H1 (cell line): ENCODE measurements around the gene NETO1. TPM values are rescaled to one million over a fixed set of nuclear protein-coding genes. Genes with fewer than 3 reads are reported as not detected.

Source experiments
- CTCF ChIA-PET: fragments of 300-600 bp; sonication (Branson Sonifier 250); formaldehyde crosslinking; loops from one replicate; lab custom pipeline; 2021; ENCODE audit not compliant: partially characterized antibody; lab: Charles Lee
- POLR2A ChIA-PET: fragments of 300-600 bp; sonication (Branson Sonifier 250); formaldehyde crosslinking; loops from one replicate; lab custom pipeline; 2021; ENCODE audit warnings: inconsistent platforms; ENCODE audit not compliant: partially characterized antibody; lab: Charles Lee
- DNase-seq, 2 experiments: peaks; one replicate each; pipeline versions ENCODE4 v3.0.0 to v3.0.0-alpha.2; 2010 to 2022; ENCODE audit warnings: low spot score in 2 of 2, low read depth in 1 of 2, mixed read lengths in 1 of 2
- FAIRE-seq: peaks from 2 replicates; lab custom pipeline; 2011; peaks lifted over from hg19 to GRCh38; lab: Jason Lieb, UNC
- H2AFZ ChIP-seq: 2 replicates; pipeline ENCODE4 v1.8.1; 2012; ENCODE audit warnings: low read length, inconsistent platforms
- H2AK5ac ChIP-seq: 2 replicates; pipeline ENCODE4 v1.6.1; 2013; ENCODE audit warnings: low read depth, low read length
- H2BK120ac ChIP-seq: replicated peaks from 2 replicates; pipeline ENCODE3; 2013; ENCODE audit warnings: low read depth, low read length, inconsistent platforms
- H2BK12ac ChIP-seq: 2 replicates; pipeline ENCODE4 v1.6.1; 2013; ENCODE audit warnings: low read depth, low read length
- H2BK15ac ChIP-seq: 2 replicates; pipeline ENCODE4 v1.6.1; 2013; ENCODE audit warnings: low read length
- H2BK20ac ChIP-seq: 2 replicates; pipeline ENCODE4 v1.6.1; 2013; ENCODE audit warnings: low read length
- H2BK5ac ChIP-seq: 2 replicates; pipeline ENCODE4 v1.6.1; 2013; ENCODE audit warnings: low read depth, low read length
- H3K14ac ChIP-seq: 2 replicates; pipeline ENCODE4 v1.6.1; 2013; ENCODE audit warnings: inconsistent platforms; ENCODE audit not compliant: insufficient read length
- H3K18ac ChIP-seq: 2 replicates; pipeline ENCODE4 v1.6.1; 2013; ENCODE audit warnings: low read length; ENCODE audit errors: extremely low read depth
- H3K23ac ChIP-seq: 2 replicates; pipeline ENCODE4 v1.6.1; 2013; ENCODE audit warnings: inconsistent platforms; ENCODE audit not compliant: insufficient read length
- H3K23me2 ChIP-seq: 2 replicates; pipeline ENCODE4 v1.6.1; 2013; ENCODE audit warnings: low read depth, low read length
- H3K27ac ChIP-seq: 2 replicates; pipeline ENCODE4 v1.6.1; 2011; ENCODE audit warnings: low read depth, low read length, inconsistent platforms
- H3K27me3 ChIP-seq, 4 experiments: replicated peaks in 1 of 4; 1 replicate in 1 of 4; 2 replicates in 3 of 4; pipeline versions ENCODE4 v1.6.1 to v1.8.1; 2011 to 2013; ENCODE audit warnings: low read length in 3 of 4, mild to moderate bottlenecking in 3 of 4, inconsistent platforms in 2 of 4, mixed read lengths in 2 of 4, moderate library complexity in 1 of 4; ENCODE audit not compliant: control insufficient read depth in 3 of 4, insufficient read depth in 3 of 4; ENCODE audit errors: extremely low read depth in 1 of 4
- H3K36me3 ChIP-seq, 4 experiments: 2 replicates each; pipeline versions ENCODE4 v1.6.1 to v1.8.1; 2011 to 2013; ENCODE audit warnings: mild to moderate bottlenecking in 4 of 4, low read length in 3 of 4, moderate library complexity in 2 of 4, control low read depth in 1 of 4, inconsistent platforms in 1 of 4; ENCODE audit not compliant: insufficient read depth in 4 of 4, control insufficient read depth in 2 of 4
- H3K4ac ChIP-seq: replicated peaks from 2 replicates; pipeline ENCODE3; 2013; ENCODE audit warnings: low read length, low read depth, mixed read lengths, inconsistent platforms; ENCODE audit not compliant: insufficient read length
- H3K4me1 ChIP-seq, 4 experiments: replicated peaks in 1 of 4; 1 replicate in 1 of 4; 2 replicates in 3 of 4; pipeline versions ENCODE4 v1.6.1 to v1.8.1; 2011 to 2013; ENCODE audit warnings: low read length in 3 of 4, inconsistent platforms in 2 of 4, mixed read lengths in 1 of 4; ENCODE audit not compliant: insufficient read depth in 4 of 4, control insufficient read depth in 3 of 4
- H3K4me2 ChIP-seq, 2 experiments: 2 replicates each; pipeline versions ENCODE4 v1.6.1 to v1.8.1; 2011 to 2013; ENCODE audit warnings: low read depth in 2 of 2, low read length in 2 of 2, control low read depth in 1 of 2, inconsistent platforms in 1 of 2, mild to moderate bottlenecking in 1 of 2; ENCODE audit not compliant: insufficient read depth in 1 of 2
- H3K4me3 ChIP-seq, 4 experiments: fragments of 200-600, 300-600 bp in 1 of 4; sonication (generic), shearing (Covaris generic), sonication (Bioruptor Twin) in 1 of 4; 2 replicates each; pipeline versions ENCODE4 v1.5.1 to v1.8.1; 2011 to 2016; ENCODE audit warnings: low read length in 4 of 4, low read depth in 3 of 4, control low read depth in 2 of 4, inconsistent platforms in 2 of 4, mild to moderate bottlenecking in 2 of 4, mixed read lengths in 1 of 4, moderate library complexity in 1 of 4; ENCODE audit not compliant: insufficient read depth in 2 of 4; ENCODE audit errors: extremely low read depth in 1 of 4
- H3K56ac ChIP-seq: replicated peaks from 2 replicates; pipeline ENCODE3; 2013; ENCODE audit warnings: low read depth, mild to moderate bottlenecking, mixed read lengths, low read length, inconsistent platforms; ENCODE audit not compliant: insufficient read length
- H3K79me1 ChIP-seq: 2 replicates; pipeline ENCODE4 v1.6.1; 2013; ENCODE audit warnings: low read depth, low read length, control low read depth
- H3K79me2 ChIP-seq, 2 experiments: 2 replicates each; pipeline versions ENCODE4 v1.6.1 to v1.8.1; 2012 to 2013; ENCODE audit warnings: low read length in 2 of 2, mild to moderate bottlenecking in 2 of 2, inconsistent platforms in 1 of 2; ENCODE audit not compliant: insufficient read depth in 2 of 2, control insufficient read depth in 1 of 2
- H3K9ac ChIP-seq, 4 experiments: replicated peaks in 1 of 4; 1 replicate in 1 of 4; 2 replicates in 3 of 4; pipeline versions ENCODE4 v1.6.1 to v1.8.1; 2011 to 2013; ENCODE audit warnings: low read depth in 3 of 4, low read length in 3 of 4, control low read depth in 2 of 4, mild to moderate bottlenecking in 2 of 4, moderate library complexity in 2 of 4, inconsistent platforms in 1 of 4; ENCODE audit errors: extremely low read depth in 1 of 4
- H3K9me3 ChIP-seq, 2 experiments: 2 replicates each; pipeline versions ENCODE4 v1.6.1 to v1.8.1; 2012 to 2013; ENCODE audit warnings: mild to moderate bottlenecking in 2 of 2, moderate library complexity in 2 of 2, control low read depth in 1 of 2, inconsistent platforms in 1 of 2, low read depth in 1 of 2, low read length in 1 of 2, mixed read lengths in 1 of 2; ENCODE audit not compliant: insufficient read depth in 2 of 2
- H4K20me1 ChIP-seq, 2 experiments: replicated peaks in 1 of 2; 2 replicates each; pipeline versions ENCODE3 to v1.8.1; 2011 to 2013; ENCODE audit warnings: inconsistent platforms in 2 of 2, low read length in 2 of 2, mild to moderate bottlenecking in 1 of 2; ENCODE audit not compliant: insufficient read depth in 2 of 2, control insufficient read depth in 1 of 2
- H4K5ac ChIP-seq: 2 replicates; pipeline ENCODE4 v1.6.1; 2013; ENCODE audit warnings: low read length, low read depth, mixed read lengths, inconsistent platforms; ENCODE audit not compliant: insufficient read length
- H4K8ac ChIP-seq: 2 replicates; pipeline ENCODE4 v1.8.0; 2013; ENCODE audit warnings: mild to moderate bottlenecking, moderate library complexity, low read length, inconsistent platforms; ENCODE audit not compliant: insufficient read depth; ENCODE audit errors: extremely low read depth
- H4K91ac ChIP-seq: replicated peaks from 2 replicates; pipeline ENCODE3; 2013; ENCODE audit warnings: low read length, mixed read lengths, inconsistent platforms; ENCODE audit not compliant: insufficient read length
- CTBP2 ChIP-seq: IDR thresholded peaks from 2 replicates; pipeline ENCODE4 v1.7.0; 2011; ENCODE audit warnings: borderline replicate concordance, mild to moderate bottlenecking, moderate library complexity, mixed read lengths, low read length; ENCODE audit not compliant: insufficient read depth, insufficient read length
- GTF2F1 ChIP-seq: IDR thresholded peaks from 2 replicates; pipeline ENCODE4 v1.6.1; 2012; ENCODE audit warnings: low read depth, low read length, improper control_type of control experiment, borderline replicate concordance
- MAFK ChIP-seq: IDR thresholded peaks from 2 replicates; pipeline ENCODE4 v1.6.1; 2012; ENCODE audit warnings: low read depth, mild to moderate bottlenecking, improper control_type of control experiment, low read length
- RFX5 ChIP-seq: IDR thresholded peaks from 2 replicates; pipeline ENCODE4 v1.6.1; 2011; ENCODE audit warnings: low read depth, low read length, improper control_type of control experiment, borderline replicate concordance
- SIN3A ChIP-seq, 2 experiments: IDR thresholded peaks in 1 of 2; conservative IDR thresholded peaks in 1 of 2; 2 replicates each; pipeline ENCODE4 v1.6.1; 2011 to 2012; ENCODE audit warnings: low read length in 2 of 2, improper control_type of control experiment in 1 of 2, low read depth in 1 of 2, mild to moderate bottlenecking in 1 of 2
- TCF12 ChIP-seq: IDR thresholded peaks from 2 replicates; pipeline ENCODE4 v1.6.1; 2011; ENCODE audit warnings: low read depth, mild to moderate bottlenecking, low read length
- TEAD4 ChIP-seq: IDR thresholded peaks from 2 replicates; pipeline ENCODE4 v1.6.1; 2012; ENCODE audit warnings: low read depth, low read length, inconsistent platforms, mixed read lengths
- WGBS, 2 experiments: shearing (Covaris generic) in 1 of 2; methylation state at CpG; one replicate each; pipeline versions ENCODE4 v1.1.6 to v1.1.7; 2013 to 2015; ENCODE audit warnings: low lambda C conversion rate in 2 of 2, mixed read lengths in 2 of 2, inconsistent platforms in 1 of 2, low coverage in 1 of 2, missing lambda C conversion rate in 1 of 2; ENCODE audit not compliant: insufficient replicate concordance in 2 of 2, insufficient coverage in 1 of 2, insufficient read length in 1 of 2; ENCODE audit errors: extremely low coverage in 1 of 2, missing lambda C conversion rate in 1 of 2; 5-methylcytosine and 5-hydroxymethylcytosine counted together
- polyA plus RNA-seq, 7 experiments: library from polyadenylated mRNA; depleted of rRNA in 3 of 7; stranded (reverse) in 5 of 7; unstranded in 2 of 7; fragments of >200 nt in 5 of 7; fragments of 200-250 nt in 2 of 7; gene quantifications; 1 replicate in 5 of 7; 2 replicates in 1 of 7; 4 replicates in 1 of 7; pipeline versions ENCODE4 v1.2.1 to v1.2.3, GENCODE V29; 2011 to 2013; ENCODE audit warnings: missing spikeins in 2 of 7, mixed read lengths in 2 of 7
- total RNA-seq: library from RNA; stranded (reverse); fragmentation: NEBNext Ultra II Directional; extraction: Animal tissue kit (Norgen Biotek cat#: 25700); gene quantifications from 2 replicates; pipeline ENCODE4 v1.2.1, GENCODE V29; 2021
- TF ChIP-seq, protein P1 (sequence below): IDR thresholded peaks from 2 replicates; pipeline ENCODE4 v1.6.1; 2011; ENCODE audit warnings: low read depth, mild to moderate bottlenecking, low read length; ENCODE audit not compliant: insufficient read depth

Gene NETO1
- total and polyA plus RNA-seq, 2 of the 8 experiments (the other 6 are each of a cell fraction or from before 2014, with no cell fraction given): 3.0 to 19.3 TPM

- Histone ChIP-seq H4K91ac (no peak overlapping the region), H2BK5ac (no peak overlapping the region)
- CTCF ChIA-PET: interaction anchor here (0.7 to 1.5 kb wide), 3 partner anchors 9 to 18 kb away, joined by 3 to 5 read pairs (median 4); no protein-coding TSS in a partner anchor
Observed at GRCh38 chr18:72752220-72752619, 115.6 kb downstream of the NETO1 start.

More at GRCh38 chr18:72752220-72752619, 115.6 kb downstream of the NETO1 start:
- no peak overlapping the region for H2BK12ac ChIP-seq
- TF ChIP-seq GTF2F1 (no peak), CTBP2 (no peak), RFX5 (no peak), SIN3A (conservative IDR thresholded peaks at IDR 0.05 in 1 of 2, IDR thresholded peaks at IDR 0.05 in 1 of 2; ENCODE audit: low read depth in 1 of 2, low read length in 2 of 2) (no peak), TEAD4 (no peak), MAFK (no peak), TCF12 (no peak)
- TF ChIP-seq, protein P1, sequence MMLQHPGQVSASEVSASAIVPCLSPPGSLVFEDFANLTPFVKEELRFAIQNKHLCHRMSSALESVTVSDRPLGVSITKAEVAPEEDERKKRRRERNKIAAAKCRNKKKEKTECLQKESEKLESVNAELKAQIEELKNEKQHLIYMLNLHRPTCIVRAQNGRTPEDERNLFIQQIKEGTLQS: no peak
- TF ChIP-seq, all 59 proteins: peak for 0
- no peaks in the 10 kb centered on the region for H3K9me3 ChIP-seq
- H3K4me1 ChIP-seq: no peaks in the 10 kb centered on the region
- H2BK20ac ChIP-seq: no peak overlapping the region
- no peak for FAIRE-seq
- H4K5ac ChIP-seq: no peak overlapping the region
- no peak overlapping the region for H2BK120ac ChIP-seq
- WGBS, 2 experiments: 87% methylated on average over 4 of the region's 4 CpGs; no CpG with 5 or more reads in 1 of the 2 experiments
- no peak overlapping the region for H3K23ac ChIP-seq
- no peak overlapping the region for H3K4ac ChIP-seq
- POLR2A ChIA-PET: no interaction called here
- H3K14ac ChIP-seq: no peak overlapping the region
- no peaks in the 10 kb centered on the region; a peak in 1 of 8 replicates for H3K36me3 ChIP-seq
- no peak overlapping the region for H2AK5ac ChIP-seq
- no peak overlapping the region for H3K56ac ChIP-seq
- H3K4me3 ChIP-seq: no peak overlapping the region
- H3K18ac ChIP-seq: no peak overlapping the region
- no peak overlapping the region for H3K9ac ChIP-seq
- no peaks in the 10 kb centered on the region for H3K27me3 ChIP-seq
- no peaks in the 10 kb centered on the region for H3K23me2 ChIP-seq
- no peak overlapping the region for H2BK15ac ChIP-seq
- H3K79me1 ChIP-seq: no peaks in the 10 kb centered on the region
- DNase-seq: no peak
- H3K79me2 ChIP-seq: no peaks in the 10 kb centered on the region
- no peak overlapping the region for H4K8ac ChIP-seq
- no peaks in the 10 kb centered on the region for H4K20me1 ChIP-seq
- no peak overlapping the region for H2AFZ ChIP-seq
- H3K27ac ChIP-seq: no peak overlapping the region
- H3K4me2 ChIP-seq: no peak overlapping the region
